MCF 10A (cell line): ENCODE data around the gene OR8D2. TPM values are rescaled to one million over a fixed set of nuclear protein-coding genes. Genes with fewer than 3 reads are reported as not detected.

Experiments
- BruUV-seq: library from RNA; stranded (reverse); fragments of 400-500 nt; replicated peaks from 2 replicates; lab custom pipeline; 2021; lab: Mats Ljungman, UMichigan
- CTCF ChIA-PET: fragments of 300-600 bp; sonication (Branson Sonifier 250); formaldehyde crosslinking; extraction: SDS; loops from one replicate; lab custom pipeline; 2021; ENCODE audit warnings: antibody characterized with exemption, inconsistent platforms; lab: Yijun Ruan, JAX
- POLR2A ChIA-PET: fragments of 300-600, 350-650 bp; sonication (Branson Sonifier 250); formaldehyde crosslinking; extraction: SDS; loops from one replicate; lab custom pipeline; 2020; ENCODE audit warnings: antibody characterized with exemption, inconsistent platforms; lab: Yijun Ruan, JAX
- DNase-seq: peaks from one replicate; pipeline ENCODE4 v3.0.0-alpha.2; 2018; ENCODE audit not compliant: unreplicated experiment
- H3K27ac Mint-ChIP-seq: one replicate; pipeline ENCODE4 v1.8.0; 2022; ENCODE audit warnings: mild to moderate bottlenecking, low read depth, mixed read lengths; ENCODE audit not compliant: unreplicated experiment
- H3K27me3 Mint-ChIP-seq: one replicate; pipeline ENCODE4 v1.8.0; 2022; ENCODE audit warnings: mixed read lengths; ENCODE audit not compliant: insufficient read depth, unreplicated experiment
- H3K36me3 Mint-ChIP-seq: one replicate; pipeline ENCODE4 v1.8.0; 2022; ENCODE audit warnings: mild to moderate bottlenecking, moderate library complexity, mixed read lengths; ENCODE audit not compliant: insufficient read depth, unreplicated experiment
- H3K4me1 Mint-ChIP-seq: one replicate; pipeline ENCODE4 v1.8.0; 2022; ENCODE audit warnings: mixed read lengths; ENCODE audit not compliant: insufficient read depth, unreplicated experiment
- H3K4me3 Mint-ChIP-seq: one replicate; pipeline ENCODE4 v1.8.0; 2022; ENCODE audit warnings: mild to moderate bottlenecking, moderate library complexity, mixed read lengths; ENCODE audit not compliant: unreplicated experiment
- H3K9me3 Mint-ChIP-seq: one replicate; pipeline ENCODE4 v1.8.0; 2022; ENCODE audit warnings: mixed read lengths; ENCODE audit not compliant: unreplicated experiment
- intact Hi-C: fragments of 100-400 bp; cut with micrococcal nuclease; formaldehyde crosslinking; loops from 2 replicates; pipeline ENCODE4 v1.14.1; 2022
- total RNA-seq: library from RNA; stranded (reverse); gene quantifications from 2 replicates; pipeline ENCODE4 v1.2.3, GENCODE V29; 2022
- TF ChIP-seq, protein P1 (sequence below): fragments of 200-600 bp; IDR thresholded peaks from one replicate; pipeline ENCODE4 v1.8.0; 2022; ENCODE audit warnings: antibody characterized with exemption, mild to moderate bottlenecking; ENCODE audit not compliant: unreplicated experiment

OR8D2 gene
- total RNA-seq, 1 experiment from 2014 or later, result not detected

DNA sequence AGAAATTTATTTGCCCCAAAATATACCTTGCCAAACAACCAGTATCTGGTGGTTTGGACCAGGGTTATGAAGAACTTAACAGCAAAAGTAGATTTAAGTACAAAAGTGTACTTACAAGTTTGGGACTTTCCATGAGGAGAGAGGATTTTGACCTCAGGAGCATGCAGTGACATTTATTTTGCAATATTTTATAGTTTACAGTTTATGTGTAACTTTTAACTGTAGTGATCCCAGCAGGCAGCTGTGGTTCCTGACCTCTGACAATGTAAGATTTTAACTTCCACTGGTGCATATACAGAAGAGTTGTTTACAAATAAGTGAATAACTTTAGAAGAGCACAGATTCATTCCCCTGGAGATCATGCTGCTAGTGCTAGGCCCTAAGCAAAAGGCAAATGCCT lies 12.9 kb downstream of the OR8D2 start:
- no peaks in the 10 kb centered on the region for H3K36me3 Mint-ChIP-seq
- H3K4me1 Mint-ChIP-seq, result no peaks in the 10 kb centered on the region
- TF ChIP-seq, protein P1, sequence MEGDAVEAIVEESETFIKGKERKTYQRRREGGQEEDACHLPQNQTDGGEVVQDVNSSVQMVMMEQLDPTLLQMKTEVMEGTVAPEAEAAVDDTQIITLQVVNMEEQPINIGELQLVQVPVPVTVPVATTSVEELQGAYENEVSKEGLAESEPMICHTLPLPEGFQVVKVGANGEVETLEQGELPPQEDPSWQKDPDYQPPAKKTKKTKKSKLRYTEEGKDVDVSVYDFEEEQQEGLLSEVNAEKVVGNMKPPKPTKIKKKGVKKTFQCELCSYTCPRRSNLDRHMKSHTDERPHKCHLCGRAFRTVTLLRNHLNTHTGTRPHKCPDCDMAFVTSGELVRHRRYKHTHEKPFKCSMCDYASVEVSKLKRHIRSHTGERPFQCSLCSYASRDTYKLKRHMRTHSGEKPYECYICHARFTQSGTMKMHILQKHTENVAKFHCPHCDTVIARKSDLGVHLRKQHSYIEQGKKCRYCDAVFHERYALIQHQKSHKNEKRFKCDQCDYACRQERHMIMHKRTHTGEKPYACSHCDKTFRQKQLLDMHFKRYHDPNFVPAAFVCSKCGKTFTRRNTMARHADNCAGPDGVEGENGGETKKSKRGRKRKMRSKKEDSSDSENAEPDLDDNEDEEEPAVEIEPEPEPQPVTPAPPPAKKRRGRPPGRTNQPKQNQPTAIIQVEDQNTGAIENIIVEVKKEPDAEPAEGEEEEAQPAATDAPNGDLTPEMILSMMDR, result no peak
- no peak overlapping the region for H3K27ac Mint-ChIP-seq
- H3K27me3 Mint-ChIP-seq, result peaks cover 81% of the 10 kb centered on the region
- no peak overlapping the region for H3K4me3 Mint-ChIP-seq
- CTCF ChIA-PET, result no interaction called here
- H3K9me3 Mint-ChIP-seq, result no peaks in the 10 kb centered on the region
- intact Hi-C loops, result no loop called here
- DNase-seq, result no peak
- POLR2A ChIA-PET, result no interaction called here
- BruUV-seq, result no TSS peak

DNA sequence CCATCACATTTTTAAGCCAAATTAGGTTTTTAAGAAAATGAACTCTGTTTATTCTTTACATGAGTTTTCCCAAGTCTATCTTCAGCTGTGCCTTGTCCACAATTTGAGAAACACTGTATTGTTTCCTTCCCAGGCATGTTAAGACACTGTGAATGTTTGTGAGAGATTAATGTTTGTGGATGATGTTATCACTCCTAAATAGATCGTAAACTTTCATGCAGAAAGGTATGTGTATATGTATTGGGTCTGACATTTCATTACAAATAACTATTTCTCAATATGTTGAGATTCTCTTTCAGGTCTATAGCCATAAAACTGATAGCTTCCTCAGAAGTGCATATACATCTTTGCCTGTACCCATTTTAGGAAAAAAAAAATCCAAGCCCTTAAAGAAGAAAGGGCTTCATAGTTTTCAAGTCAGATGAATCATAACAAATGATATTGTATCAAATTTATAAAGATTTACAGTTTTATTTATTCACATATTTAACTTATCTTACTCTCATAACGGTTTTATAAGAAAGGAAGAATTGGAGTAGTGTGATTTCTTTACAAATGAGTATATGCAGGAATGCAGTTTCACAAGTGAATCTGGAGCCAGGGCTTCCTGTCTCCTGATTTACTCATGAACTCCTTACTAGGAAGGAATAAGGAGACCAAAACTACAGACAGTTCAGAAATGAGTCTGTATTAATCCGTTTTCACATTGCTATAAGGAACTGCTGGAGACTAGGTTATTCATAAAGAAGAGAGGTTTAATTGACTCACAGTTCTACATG lies 17.5 kb downstream of the OR8D2 start:
- no TSS peak for BruUV-seq
- POLR2A ChIA-PET, result interaction anchor here (1.6 kb wide), 1 partner anchor 187 kb away, joined by 3 read pairs; the partner anchor contains the start of gene VWA5A
- no peaks in the 10 kb centered on the region for H3K4me1 Mint-ChIP-seq
- no peak for DNase-seq
- TF ChIP-seq, protein P1, result no peak
- no peaks in the 10 kb centered on the region for H3K36me3 Mint-ChIP-seq
- peaks cover 40% of the 10 kb centered on the region for H3K27me3 Mint-ChIP-seq
- no peak overlapping the region for H3K27ac Mint-ChIP-seq
- H3K9me3 Mint-ChIP-seq, result no peaks in the 10 kb centered on the region
- H3K4me3 Mint-ChIP-seq, result no peak overlapping the region
- intact Hi-C loops, result no loop called here
- CTCF ChIA-PET, result interaction anchor here (0.7 kb wide), 1 partner anchor 11 kb away, joined by 3 read pairs; no protein-coding TSS in a partner anchor

DNA sequence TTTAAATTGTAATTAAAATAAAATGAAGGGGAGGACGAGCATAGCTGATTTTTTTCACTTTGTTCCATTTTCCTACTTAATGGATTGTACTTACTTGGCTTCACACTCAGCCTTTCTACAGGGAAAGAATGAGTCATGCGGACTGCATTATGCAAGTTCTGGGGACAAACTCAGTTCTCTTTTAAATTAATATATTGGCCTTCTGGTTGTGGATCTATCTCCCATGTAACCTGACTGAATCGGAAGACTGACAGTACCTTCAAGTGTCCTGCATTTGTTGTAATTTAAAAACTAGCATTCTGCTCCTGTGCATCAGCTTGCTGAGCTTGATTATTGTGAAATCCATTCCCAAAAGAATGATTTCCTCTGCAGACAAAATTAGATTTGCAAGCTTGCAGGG lies 18.4 kb downstream of the OR8D2 start:
- H3K4me3 Mint-ChIP-seq, result no peak overlapping the region
- peak; percentile 73 for DNase-seq
- ChIA-PET CTCF (no interaction called here), POLR2A (interaction anchor here (1.6 kb wide), 1 partner anchor 186 kb away, joined by 3 read pairs; the partner anchor contains the start of gene VWA5A)
- no peaks in the 10 kb centered on the region for H3K4me1 Mint-ChIP-seq
- no peak overlapping the region for H3K27ac Mint-ChIP-seq
- H3K27me3 Mint-ChIP-seq, result peaks cover 40% of the 10 kb centered on the region
- TF ChIP-seq, protein P1, result no peak
- BruUV-seq, result no TSS peak
- H3K36me3 Mint-ChIP-seq, result no peaks in the 10 kb centered on the region
- intact Hi-C loops, result no loop called here
- no peaks in the 10 kb centered on the region for H3K9me3 Mint-ChIP-seq

DNA sequence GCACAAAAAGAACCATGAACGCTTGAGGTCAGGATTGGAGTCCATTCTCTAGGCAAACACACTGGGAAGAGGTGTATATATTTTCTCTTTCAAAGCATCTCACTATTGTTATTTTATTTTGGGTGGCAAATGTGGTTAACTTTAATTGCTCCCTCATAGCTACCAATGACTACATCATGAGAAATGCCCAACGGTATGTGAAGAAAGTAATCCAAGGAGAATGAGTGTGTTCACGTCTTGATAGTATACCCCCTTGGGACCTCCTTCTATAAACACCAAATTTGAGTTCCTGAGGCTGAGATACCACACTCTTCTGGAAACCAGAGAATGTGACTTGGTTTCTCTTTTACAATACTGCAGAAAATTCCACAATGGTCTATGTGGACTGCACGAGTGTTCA lies 22.1 kb downstream of the OR8D2 start:
- Mint-ChIP-seq H3K27me3 (peaks cover 23% of the 10 kb centered on the region), H3K4me1 (no peaks in the 10 kb centered on the region), H3K4me3 (no peak overlapping the region), H3K27ac (no peak overlapping the region), H3K36me3 (no peaks in the 10 kb centered on the region), H3K9me3 (no peaks in the 10 kb centered on the region)
- no TSS peak for BruUV-seq
- ChIA-PET CTCF (interaction anchor here (0.6 kb wide), 1 partner anchor 21 kb away, joined by 3 read pairs; no protein-coding TSS in a partner anchor), POLR2A (no interaction called here)
- DNase-seq, result no peak
- TF ChIP-seq, protein P1, result no peak
- intact Hi-C loops, result no loop called here
